HG03469 (cell line): ENCODE data around the gene NOD2.

Source experiments
- ATAC-seq: cut with Tn5 transposase; IDR thresholded peaks from one replicate; pipeline ENCODE4 v1.9.1; 2021; ENCODE audit warnings: mild to moderate bottlenecking, moderate library complexity, moderate number of reproducible peaks; ENCODE audit not compliant: unreplicated experiment

Gene NOD2

DNA sequence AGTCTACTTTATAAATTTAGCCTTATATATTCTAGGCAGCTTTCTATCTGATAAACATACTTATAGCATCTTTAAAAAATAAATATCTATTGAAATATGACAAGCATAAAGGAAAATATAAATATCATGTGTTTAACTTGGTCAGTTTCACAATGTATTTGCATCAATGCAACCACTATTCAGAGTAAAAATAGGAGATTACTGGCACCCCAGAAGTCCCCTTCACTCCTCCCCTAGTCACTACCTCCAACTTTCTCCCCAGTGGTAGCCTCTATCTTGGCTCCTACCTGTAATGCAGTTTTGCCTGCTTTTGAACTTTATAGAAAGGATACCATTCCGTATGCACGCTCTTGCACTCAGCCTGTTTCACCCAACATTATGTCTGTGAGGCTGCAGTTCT is 3.2 kb upstream of the NOD2 start:
- ATAC-seq = no peak

DNA sequence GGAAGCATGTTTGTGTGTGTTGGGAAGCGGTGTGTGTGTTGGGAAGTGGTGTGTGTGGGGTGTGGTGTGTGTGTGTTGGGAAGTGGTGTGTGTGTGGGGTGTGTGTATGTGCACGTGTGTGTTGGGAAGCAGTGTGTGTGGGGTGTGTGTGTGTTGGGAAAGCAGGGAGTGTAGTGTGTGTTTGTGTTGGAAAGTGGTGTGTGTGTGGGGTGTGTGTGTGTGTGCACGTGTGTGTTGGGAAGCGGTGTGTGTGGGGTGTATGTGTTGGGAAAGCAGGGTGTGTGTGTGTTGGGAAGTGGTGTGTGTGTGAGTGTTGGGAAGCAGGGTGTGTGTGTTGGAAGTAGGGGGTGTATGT is 785 bp upstream of the NOD2 start:
- no peak for ATAC-seq

DNA sequence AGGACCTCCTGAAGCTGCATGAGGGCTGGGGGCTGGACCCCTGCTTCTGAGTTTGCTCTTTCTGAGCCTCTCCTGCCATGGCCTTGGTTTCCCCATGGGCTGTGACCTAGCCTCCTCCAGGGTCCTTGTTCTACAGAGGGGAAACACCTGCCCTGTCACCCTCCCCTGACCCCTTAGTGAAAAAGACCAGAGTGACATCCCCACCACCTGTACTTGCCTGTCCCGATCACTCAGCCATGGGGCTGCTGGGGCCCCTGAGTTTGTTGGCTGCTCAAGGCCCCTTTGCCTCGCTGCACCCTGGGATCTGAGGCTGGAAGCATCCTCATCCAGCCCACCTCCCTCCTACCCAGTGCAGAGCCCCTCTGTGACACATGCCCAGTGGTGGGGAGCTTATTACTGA is 800 bp downstream of the NOD2 start:
- ATAC-seq = no peak

DNA sequence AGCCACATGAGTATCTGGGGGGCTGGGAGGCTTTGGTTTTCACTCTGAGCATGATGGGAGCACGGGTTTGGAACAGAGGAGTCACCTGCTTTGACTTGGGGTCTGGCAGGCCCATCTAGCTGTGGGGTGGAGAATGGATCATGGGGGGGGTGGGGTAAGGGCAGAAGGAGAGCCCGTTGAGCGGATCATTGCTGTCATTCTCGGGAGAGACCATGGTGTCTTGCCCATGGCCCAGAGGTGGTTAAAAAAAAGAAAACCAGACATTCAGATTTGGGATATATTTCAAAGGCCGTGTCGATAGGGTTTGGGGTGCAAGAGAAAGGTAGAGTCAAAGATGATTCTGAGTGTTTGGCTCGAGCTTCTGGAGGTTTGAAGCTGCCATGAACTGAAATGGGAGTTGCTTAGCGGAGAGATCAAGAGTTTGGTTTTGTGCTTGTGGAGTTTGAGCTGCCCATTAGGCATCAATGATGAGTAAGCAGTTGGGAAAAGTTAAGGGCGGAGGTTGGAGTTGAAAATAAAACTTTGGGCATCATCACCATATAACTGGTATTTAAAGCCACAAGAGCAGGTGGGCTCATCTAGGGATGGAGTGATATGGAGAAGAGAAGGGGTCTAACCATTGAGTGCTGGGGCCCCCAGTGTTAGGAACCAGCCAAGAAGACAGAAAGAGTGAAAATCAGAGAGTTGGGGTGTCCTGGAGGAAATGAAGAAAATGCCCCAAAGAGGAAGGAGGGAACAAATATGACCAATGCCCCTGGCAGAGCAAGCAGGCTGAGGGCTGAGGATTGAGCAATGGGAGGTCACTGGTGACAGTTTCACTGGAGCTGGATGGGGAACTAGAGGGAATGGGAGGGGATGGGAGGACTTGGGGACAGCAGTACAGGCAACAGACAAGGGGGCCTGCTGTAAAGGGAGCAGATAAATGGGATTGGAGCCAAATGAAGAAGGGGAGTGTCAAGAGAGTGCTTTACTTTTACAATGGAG is 1.9 kb downstream of the NOD2 start:
- ATAC-seq = no peak

DNA sequence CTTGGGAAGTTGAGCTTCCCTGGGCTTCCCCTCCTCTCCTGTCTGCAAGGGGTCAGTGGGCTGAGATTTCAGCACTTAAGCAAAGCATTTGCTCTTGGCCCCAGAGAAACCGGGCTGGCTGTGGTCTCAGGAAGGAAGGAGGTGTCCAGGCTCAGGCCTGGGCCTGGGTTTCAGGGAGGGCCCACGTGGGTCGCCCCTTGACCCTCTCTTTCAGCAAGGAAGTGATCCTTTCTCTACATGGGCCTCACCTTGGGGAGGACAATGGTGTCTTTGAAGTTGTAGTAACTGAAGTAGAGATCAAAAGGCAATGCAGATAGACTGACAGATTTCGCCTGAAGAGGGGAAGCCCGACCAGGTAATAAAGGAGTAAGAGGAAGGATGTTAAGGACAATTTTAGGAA is 2.7 kb downstream of the NOD2 start:
- no peak for ATAC-seq

DNA sequence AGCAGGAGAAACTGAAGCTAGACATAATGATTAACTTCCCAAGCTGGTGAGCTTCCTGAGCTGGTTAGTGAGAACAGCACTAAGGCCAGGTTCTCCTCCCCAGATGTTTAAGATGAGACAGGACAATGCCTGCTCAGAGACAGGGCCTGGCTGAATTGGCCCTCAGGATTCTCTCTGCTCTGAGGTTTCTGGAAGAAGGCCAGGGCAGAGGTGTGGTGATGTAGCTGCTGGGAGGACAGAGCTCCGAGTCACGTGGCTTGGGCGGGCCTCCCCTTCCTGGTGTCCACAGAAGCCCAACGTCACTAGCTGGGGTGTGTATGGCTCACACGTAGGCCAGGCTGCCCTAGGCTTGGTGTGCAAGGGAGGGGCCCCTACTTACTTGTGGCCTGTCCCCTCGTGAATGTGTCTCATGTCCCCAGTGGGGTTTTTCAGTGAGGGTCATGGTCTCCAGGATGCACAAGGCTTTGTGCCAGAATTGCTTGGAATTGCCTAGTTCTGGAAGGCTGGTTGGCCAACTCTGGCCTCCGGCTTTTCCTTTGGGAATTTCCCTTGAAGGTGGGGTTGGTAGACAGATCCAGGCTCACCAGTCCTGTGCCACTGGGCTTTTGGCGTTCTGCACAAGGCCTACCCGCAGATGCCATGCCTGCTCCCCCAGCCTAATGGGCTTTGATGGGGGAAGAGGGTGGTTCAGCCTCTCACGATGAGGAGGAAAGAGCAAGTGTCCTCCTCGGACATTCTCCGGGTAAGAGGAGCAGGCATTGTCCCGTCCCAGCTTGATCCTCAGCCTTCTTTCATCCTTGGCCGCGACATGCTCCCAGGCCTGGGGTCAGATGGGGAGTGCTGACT is 3.4 kb downstream of the NOD2 start:
- peak; percentile 41 for ATAC-seq

DNA sequence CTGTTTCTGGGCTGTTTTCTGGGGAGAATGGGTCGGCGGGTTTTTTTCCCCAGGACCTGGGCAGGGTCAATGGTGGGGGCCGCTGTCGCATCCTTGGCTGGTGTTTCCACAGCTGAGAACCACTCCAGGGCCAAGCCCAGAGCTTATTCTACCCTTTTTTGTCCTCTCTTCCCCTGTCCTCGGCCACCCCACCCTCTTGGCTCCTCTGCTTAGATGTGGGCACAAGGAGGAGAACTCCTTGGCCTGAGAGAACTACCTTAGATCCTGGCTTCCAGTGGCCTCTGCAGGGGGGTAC is 4.0 kb downstream of the NOD2 start:
- no peak for ATAC-seq

DNA sequence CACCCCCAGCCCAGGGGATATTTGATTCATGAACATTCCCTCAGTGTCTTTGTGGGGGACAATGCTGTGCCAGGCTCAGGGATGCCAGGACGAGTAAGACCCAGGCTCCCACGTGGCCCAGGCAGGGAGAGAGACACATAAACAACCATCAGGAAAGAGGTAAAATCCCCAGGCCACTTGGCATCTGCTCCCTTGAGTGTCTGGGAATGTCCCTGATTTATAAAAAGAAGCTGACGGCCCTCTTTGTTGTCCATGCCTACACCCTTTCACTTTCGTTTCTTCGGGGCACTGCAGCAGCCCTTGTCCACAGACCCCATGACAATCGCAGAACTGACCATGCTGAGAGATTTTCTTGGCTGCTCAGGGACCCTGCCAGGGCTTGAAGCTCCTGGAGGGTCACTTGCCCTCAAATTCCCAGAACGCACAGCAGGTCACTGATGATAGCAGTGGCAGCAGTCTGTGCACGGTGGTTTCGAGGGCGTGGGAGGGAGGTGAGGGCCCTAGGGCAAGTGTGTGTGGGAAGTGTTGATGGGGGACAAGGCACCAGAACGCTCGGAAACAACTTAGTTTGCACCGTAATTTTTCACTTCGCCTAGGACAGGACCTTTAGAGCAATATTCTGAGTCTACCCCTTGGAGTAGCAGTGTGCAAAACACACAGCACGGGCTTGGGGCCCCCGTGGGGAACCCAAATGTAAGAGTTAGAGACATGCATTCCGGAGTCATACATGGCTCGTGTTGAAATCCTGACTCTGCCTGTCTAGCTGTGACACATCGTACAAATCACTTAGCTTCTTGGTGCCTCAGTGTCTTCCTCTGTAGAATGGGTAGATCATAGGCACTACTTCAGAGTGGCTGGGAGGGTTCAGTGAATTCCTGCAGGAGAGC is 4.7 kb downstream of the NOD2 start:
- ATAC-seq = peak; percentile 28

DNA sequence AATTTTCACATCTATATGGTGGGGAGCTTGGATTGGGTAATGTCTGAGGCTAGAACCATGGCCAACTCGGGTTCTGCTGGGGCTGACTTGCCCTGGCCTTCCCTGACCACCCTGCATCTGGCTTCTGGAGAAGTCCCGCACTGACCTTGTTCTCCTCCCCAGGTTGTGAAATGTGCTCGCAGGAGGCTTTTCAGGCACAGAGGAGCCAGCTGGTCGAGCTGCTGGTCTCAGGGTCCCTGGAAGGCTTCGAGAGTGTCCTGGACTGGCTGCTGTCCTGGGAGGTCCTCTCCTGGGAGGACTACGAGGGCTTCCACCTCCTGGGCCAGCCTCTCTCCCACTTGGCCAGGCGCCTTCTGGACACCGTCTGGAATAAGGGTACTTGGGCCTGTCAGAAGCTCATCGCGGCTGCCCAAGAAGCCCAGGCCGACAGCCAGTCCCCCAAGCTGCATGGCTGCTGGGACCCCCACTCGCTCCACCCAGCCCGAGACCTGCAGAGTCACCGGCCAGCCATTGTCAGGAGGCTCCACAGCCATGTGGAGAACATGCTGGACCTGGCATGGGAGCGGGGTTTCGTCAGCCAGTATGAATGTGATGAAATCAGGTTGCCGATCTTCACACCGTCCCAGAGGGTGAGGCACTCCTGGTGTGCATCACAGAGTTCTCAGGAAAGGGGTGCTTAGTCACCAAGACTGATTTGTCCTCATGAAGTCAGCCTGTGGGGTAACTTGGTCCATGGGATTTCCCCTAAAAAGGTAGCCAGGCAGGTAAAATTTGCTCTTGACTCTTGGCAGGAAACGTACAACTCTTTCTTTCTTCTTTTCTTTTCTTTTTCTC is 6.1 kb downstream of the NOD2 start:
- ATAC-seq = no peak

DNA sequence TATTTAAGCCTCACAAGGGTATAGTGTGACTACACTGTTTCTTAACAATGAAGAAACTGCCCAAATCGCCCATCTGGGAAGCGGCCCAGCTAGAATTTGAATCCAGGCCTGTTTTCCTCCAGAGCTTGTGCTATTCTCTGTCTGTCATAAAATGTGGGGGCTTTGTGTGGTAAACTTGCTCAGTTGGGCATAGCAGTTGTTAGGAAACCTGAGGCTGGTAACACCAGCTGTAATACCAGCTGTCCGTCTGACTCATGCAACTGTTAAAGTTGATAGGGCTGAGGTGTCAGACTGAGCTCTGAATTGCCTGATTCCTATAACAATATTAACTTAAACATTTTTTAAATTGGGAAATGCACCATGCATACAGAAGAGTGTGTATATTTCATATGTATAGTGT is 9.3 kb downstream of the NOD2 start:
- ATAC-seq = no peak

DNA sequence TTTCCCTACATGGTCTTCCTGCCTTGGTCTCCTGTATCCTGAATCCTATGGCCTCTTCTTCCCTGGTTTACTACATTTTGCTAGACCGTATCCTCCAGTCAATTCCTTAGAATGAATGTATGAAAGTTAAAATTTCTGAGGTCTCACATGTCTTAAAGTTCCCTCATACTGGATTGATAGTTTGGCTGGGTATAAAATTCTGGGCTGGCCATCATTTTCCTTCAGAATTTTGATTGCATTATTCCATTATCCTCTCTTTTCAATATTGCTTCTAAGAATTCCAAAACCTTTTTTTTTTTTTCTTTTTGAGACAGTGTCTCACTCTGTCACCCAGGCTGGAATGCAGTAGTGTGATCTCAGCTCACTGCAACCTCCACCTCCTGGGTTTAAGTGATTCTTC is 10.8 kb downstream of the NOD2 start:
- ATAC-seq = no peak

DNA sequence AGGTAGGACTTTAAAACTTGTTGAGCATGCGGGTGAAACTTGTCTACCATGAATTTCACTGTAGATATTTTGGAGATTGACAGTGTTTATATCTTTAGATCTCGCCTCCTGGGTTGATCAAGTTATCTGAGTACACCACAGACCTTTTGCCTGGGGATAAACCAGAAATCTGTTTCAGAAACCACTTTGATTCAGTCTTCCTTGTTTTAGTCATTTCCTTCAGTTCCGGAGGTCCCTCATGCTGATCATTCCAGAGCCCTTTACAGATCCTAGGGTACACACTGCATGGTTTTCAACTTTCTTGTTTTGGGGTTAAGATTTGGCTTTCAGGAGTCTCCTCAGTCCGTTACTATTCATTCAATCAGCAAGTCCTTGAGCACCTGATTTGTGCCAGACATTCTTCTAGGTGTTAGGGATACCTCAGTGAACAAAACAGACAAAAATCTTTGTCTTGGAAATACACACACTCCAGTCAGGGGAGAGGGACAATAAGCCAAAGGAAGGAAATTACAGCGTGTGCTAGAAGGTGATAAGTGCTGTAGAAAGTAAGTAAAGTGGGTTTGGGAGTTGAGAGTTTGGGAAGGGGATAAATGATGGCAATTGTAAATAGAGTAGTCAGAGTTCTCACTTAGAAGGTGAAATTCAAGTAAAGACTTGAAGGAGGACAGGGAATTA is 12.2 kb downstream of the NOD2 start:
- ATAC-seq = no peak

DNA sequence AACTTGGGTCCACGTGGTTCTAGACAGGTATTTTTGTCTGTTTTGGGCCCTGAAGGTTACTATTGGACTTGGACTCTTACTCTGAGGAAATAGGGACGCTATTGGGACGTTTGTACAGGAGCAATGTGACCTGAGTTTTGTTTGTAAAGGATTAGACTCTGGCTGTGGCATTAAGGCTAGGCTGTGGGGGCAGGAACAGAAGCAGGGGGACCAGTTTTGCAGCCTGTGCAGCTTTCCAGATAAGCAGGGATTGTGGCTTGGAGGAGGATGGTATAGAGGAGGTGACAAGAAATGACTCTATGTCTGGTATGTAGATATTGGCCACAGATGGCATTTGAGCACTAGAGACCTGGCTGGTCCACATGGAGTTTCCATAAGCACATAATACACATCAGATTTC is 12.8 kb downstream of the NOD2 start:
- ATAC-seq = no peak

DNA sequence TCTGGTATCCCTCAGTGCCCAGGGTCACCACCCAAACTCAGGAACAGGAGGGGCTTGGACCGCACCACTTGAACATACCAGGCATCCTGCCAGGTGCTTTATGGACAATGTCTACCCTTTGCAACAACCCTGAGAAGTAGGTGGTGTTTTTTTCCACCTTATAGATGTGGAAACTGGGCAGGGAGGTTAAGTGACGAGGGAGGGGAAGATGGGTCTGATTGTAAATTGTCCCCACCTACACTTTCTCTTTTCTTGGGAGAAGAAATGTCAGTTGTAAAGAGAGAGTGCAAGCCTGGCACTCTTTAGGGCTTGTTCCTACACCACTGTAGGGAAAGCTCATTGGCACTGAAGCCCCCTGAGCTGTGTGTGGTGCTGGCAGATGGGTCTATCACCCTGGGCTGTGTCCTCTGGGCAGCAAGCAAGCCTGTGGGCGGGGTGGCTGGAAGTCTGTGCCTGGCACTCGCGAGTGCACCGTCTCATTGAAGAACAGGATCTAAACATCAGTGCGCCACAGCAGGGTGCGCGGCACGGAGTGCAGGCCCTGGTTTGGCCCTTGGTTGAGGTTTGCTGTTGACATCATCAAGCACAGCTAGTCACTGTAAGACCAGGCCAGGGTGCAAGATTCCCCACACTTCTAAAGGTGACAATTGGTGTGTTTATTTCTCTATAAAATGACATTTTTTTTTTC is 15.1 kb downstream of the NOD2 start:
- ATAC-seq = no peak

DNA sequence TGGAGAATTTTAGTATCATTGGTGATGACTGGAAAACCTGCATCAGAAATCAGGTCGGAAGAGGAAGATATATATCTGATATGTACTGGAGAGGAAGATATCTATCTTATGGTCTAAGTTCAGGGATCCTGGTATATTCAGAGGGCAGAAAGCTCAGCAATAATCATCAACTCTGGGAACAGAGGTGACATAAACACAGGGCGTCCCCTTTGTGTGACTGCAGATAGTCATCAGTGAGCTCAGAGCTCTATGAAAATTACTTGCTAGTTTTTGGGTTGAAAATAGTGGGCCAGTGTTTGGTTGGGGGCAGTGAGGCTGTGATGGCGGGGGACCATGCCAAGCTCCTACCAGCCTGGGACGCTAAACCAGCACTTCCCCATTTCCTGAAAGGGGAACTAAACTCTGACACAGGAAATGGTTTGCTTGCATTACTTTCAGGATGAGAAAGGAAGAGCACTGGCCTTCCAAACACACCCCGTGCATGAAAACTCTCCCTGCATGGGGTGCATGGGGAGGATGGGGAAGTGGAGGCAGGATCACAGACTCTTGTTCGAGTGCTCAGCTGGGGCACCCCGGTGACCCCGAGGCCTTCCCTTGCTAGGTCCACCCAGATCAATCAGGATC is 15.8 kb downstream of the NOD2 start:
- no peak for ATAC-seq

DNA sequence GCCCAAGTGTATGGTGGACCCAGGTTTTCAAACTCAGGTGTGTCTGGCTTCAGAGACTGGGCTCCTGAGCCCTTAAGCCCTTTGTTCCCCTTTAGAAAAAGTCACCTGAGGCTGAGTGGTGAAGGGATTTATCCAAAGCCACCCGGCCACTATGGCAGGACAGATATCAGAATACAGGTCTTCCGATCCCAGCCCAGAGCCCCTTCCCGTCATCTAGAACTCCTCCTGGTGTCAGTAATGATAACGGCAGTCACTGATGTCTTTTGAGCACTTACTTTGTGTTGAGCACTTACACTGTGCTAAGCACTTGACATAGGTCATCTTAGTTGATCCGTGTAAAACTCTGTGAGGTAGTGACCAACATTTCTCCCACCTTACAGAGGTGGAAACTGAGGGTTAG is 16.6 kb downstream of the NOD2 start:
- ATAC-seq = no peak

DNA sequence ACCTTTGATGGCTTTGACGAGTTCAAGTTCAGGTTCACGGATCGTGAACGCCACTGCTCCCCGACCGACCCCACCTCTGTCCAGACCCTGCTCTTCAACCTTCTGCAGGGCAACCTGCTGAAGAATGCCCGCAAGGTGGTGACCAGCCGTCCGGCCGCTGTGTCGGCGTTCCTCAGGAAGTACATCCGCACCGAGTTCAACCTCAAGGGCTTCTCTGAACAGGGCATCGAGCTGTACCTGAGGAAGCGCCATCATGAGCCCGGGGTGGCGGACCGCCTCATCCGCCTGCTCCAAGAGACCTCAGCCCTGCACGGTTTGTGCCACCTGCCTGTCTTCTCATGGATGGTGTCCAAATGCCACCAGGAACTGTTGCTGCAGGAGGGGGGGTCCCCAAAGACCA is 17.6 kb downstream of the NOD2 start:
- ATAC-seq = no peak

DNA sequence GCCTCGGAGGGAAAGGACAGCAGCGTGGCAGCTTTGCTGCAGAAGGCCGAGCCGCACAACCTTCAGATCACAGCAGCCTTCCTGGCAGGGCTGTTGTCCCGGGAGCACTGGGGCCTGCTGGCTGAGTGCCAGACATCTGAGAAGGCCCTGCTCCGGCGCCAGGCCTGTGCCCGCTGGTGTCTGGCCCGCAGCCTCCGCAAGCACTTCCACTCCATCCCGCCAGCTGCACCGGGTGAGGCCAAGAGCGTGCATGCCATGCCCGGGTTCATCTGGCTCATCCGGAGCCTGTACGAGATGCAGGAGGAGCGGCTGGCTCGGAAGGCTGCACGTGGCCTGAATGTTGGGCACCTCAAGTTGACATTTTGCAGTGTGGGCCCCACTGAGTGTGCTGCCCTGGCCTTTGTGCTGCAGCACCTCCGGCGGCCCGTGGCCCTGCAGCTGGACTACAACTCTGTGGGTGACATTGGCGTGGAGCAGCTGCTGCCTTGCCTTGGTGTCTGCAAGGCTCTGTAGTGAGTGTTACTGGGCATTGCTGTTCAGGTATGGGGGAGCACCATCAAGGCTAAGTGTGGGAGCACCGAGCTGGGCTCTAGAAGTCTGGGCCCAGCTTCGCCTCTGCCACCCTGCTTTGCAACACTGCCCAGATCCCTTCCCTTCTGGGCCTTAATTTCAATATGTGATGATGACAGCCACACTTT is 18.6 kb downstream of the NOD2 start:
- ATAC-seq = no peak
